Sigmoid colon (tissue), 3 donors: ENCODE data around the gene RAB37.

Source experiments
- CTCF ChIP-seq, 4 experiments: fragments of 450-650 bp in 3 of 4; fragments of 200-600 bp in 1 of 4; IDR thresholded peaks; one replicate each; pipeline ENCODE4 v1.5.1; 2016 to 2019; ENCODE audit warnings: antibody characterized with exemption in 4 of 4, mild to moderate bottlenecking in 3 of 4, moderate library complexity in 2 of 4
- POLR2A ChIP-seq, 2 donors: fragments of 450-650 bp; IDR thresholded peaks; one replicate each; pipeline ENCODE4 v1.6.1; 2016; ENCODE audit warnings: antibody characterized with exemption in 2 of 2, mild to moderate bottlenecking in 2 of 2, moderate library complexity in 2 of 2

GRCh38 chr17:74771319-74771914 is 34.4 kb downstream of the RAB37 start:
- TF ChIP-seq POLR2A (IDR thresholded peaks at IDR 0.05) = no peak
- TF ChIP-seq CTCF (IDR thresholded peaks at IDR 0.05) = no peak
